Hepatocyte (in vitro differentiated cells): ENCODE measurements around the gene FADS3. TPM values are rescaled to one million over a fixed set of nuclear protein-coding genes. Genes with fewer than 3 reads are reported as not detected.

Experiments used
- DNase-seq: peaks from one replicate; pipeline ENCODE4 v3.0.0-alpha.2; 2016; ENCODE audit warnings: low spot score
- H2AFZ ChIP-seq: fragments of 200-600 bp; sonication (generic); 2 replicates; pipeline ENCODE4 v1.6.0; 2016; ENCODE audit warnings: antibody characterized with exemption, mild to moderate bottlenecking
- H3K27ac ChIP-seq: fragments of 200-600 bp; sonication (generic); 2 replicates; pipeline ENCODE4 v1.5.1; 2016; ENCODE audit warnings: mild to moderate bottlenecking
- H3K27me3 ChIP-seq: fragments of 200-600 bp; sonication (generic); 2 replicates; pipeline ENCODE4 v1.6.1; 2016
- H3K36me3 ChIP-seq: fragments of 200-600 bp; sonication (generic); replicated peaks from 2 replicates; pipeline ENCODE4 v1.5.1; 2016; ENCODE audit warnings: low read depth; ENCODE audit not compliant: insufficient read depth
- H3K4me1 ChIP-seq: fragments of 200-600 bp; sonication (generic); 2 replicates; pipeline ENCODE4 v1.5.1; 2016; ENCODE audit warnings: mild to moderate bottlenecking, moderate library complexity; ENCODE audit not compliant: insufficient read depth
- H3K4me2 ChIP-seq: fragments of 200-600 bp; sonication (generic); 2 replicates; pipeline ENCODE4 v1.6.0; 2016
- H3K4me3 ChIP-seq: fragments of 200-600 bp; sonication (generic); 2 replicates; pipeline ENCODE4 v1.5.1; 2016; ENCODE audit warnings: mild to moderate bottlenecking
- H3K79me2 ChIP-seq: fragments of 200-600 bp; sonication (generic); 2 replicates; pipeline ENCODE4 v1.6.0; 2017; ENCODE audit warnings: mild to moderate bottlenecking
- H3K9me2 ChIP-seq: fragments of 200-600 bp; sonication (generic); replicated peaks from 2 replicates; pipeline ENCODE4 v1.6.0; 2017; ENCODE audit warnings: mild to moderate bottlenecking; ENCODE audit not compliant: insufficient read depth
- H3K9me3 ChIP-seq: fragments of 200-600 bp; sonication (generic); 2 replicates; pipeline ENCODE4 v1.5.1; 2016; ENCODE audit warnings: low read depth, mild to moderate bottlenecking
- H4K20me1 ChIP-seq: fragments of 200-600 bp; sonication (generic); 2 replicates; pipeline ENCODE4 v1.6.0; 2016; ENCODE audit warnings: mild to moderate bottlenecking; ENCODE audit not compliant: insufficient read depth, poor library complexity, severe bottlenecking
- EZH2 ChIP-seq: fragments of 200-600 bp; sonication (generic); IDR thresholded peaks from 2 replicates; pipeline ENCODE4 v1.6.1; 2016; ENCODE audit warnings: antibody characterized with exemption, mild to moderate bottlenecking, borderline replicate concordance
- EZH2phosphoT487 ChIP-seq: fragments of 200-600 bp; sonication (generic); IDR thresholded peaks from one replicate; pipeline ENCODE4 v1.6.1; 2018; ENCODE audit warnings: antibody characterized with exemption, mild to moderate bottlenecking, low read depth, moderate library complexity; ENCODE audit not compliant: unreplicated experiment, severe bottlenecking
- WGBS: methylation state at CpG from one replicate; pipeline ENCODE4 v1.1.6; 2016; ENCODE audit warnings: low lambda C conversion rate; ENCODE audit errors: missing lambda C conversion rate; 5-methylcytosine and 5-hydroxymethylcytosine counted together
- polyA plus RNA-seq: library from polyadenylated mRNA; unstranded; fragments of >200 nt; fragmentation: Nextera tagmentation; extraction: Ambion mirVana; gene quantifications from 2 replicates; pipeline ENCODE4 v1.2.1, GENCODE V29; 2016
- total RNA-seq: library from RNA; depleted of rRNA; stranded (reverse); fragments of >200 nt; gene quantifications from 2 replicates; pipeline ENCODE4 v1.2.3, GENCODE V29; 2014
- TF ChIP-seq, protein P1 (sequence below): fragments of 200-600 bp; sonication (generic); IDR thresholded peaks from 2 replicates; pipeline ENCODE4 v1.5.1; 2016; ENCODE audit warnings: antibody characterized with exemption, mild to moderate bottlenecking; ENCODE audit not compliant: poor library complexity

Gene FADS3
- total and polyA plus RNA-seq, 2 experiments from 2014 or later: 19.4 to 37.0 TPM

DNA sequence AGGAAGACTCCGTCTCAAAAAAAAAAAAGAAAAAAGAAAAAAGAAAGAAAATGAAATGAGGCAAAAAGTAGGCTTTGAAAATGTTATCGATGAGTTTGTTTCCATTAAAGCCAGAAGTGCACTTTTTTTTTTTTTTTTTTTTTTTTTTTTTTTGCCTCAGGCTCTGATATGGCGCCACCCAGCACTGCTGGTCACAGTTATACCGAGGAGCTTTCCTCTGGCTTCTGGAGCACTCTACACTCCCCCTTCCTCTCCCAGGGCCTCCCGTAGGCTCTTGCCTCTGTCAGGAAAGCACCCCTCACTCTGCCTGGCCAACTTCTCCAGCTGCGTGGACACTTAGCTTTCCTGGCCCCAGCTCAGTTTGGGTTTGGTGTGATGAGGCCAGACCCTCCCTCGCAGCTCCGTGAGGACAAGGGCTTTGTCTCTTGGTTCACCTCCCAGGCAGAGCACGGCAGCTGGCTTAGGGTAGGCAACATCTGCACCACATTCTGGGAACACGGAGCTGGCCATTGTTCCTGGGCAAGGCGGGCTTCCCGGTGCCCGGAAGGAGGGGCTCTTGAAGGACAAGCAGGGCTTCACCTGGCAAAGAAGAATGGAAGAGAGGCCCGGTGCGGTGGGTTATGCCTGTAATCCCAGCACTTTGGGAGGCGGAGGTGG, 46.3 kb downstream of the FADS3 start:
- Histone ChIP-seq H3K9me2 (no peaks in the 10 kb centered on the region), H3K4me1 (no peaks in the 10 kb centered on the region), H3K4me2 (no peak overlapping the region), H3K79me2 (peaks cover 3% of the 10 kb centered on the region), H3K36me3 (no peaks in the 10 kb centered on the region), H3K4me3 (no peak overlapping the region), H3K27me3 (no peaks in the 10 kb centered on the region), H4K20me1 (no peaks in the 10 kb centered on the region), H3K27ac (no peak overlapping the region), H2AFZ (no peak overlapping the region), H3K9me3 (no peaks in the 10 kb centered on the region)
- 92% methylated on average over 16 of the region's 16 CpGs for WGBS
- no peak for DNase-seq
- no peak for TF ChIP-seq EZH2phosphoT487
- TF ChIP-seq, protein P1, sequence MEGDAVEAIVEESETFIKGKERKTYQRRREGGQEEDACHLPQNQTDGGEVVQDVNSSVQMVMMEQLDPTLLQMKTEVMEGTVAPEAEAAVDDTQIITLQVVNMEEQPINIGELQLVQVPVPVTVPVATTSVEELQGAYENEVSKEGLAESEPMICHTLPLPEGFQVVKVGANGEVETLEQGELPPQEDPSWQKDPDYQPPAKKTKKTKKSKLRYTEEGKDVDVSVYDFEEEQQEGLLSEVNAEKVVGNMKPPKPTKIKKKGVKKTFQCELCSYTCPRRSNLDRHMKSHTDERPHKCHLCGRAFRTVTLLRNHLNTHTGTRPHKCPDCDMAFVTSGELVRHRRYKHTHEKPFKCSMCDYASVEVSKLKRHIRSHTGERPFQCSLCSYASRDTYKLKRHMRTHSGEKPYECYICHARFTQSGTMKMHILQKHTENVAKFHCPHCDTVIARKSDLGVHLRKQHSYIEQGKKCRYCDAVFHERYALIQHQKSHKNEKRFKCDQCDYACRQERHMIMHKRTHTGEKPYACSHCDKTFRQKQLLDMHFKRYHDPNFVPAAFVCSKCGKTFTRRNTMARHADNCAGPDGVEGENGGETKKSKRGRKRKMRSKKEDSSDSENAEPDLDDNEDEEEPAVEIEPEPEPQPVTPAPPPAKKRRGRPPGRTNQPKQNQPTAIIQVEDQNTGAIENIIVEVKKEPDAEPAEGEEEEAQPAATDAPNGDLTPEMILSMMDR: no peak
- no peak for TF ChIP-seq EZH2

DNA sequence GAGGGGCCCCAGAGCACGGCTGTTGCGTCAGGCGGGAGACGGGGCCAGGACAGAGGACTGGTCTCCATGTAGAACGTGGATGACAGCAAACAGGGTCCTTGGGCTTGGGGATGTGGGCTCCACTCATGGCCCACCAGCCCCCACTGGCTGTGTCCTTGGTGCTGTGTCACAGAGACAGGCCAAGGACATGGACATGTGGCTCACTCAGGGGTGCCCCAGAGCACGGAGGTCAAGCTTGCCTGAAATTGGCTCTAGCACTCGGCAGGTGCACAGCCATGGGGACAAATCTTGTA, 48.9 kb downstream of the FADS3 start:
- no peak for DNase-seq
- WGBS: 96% methylated on average over 7 of the region's 7 CpGs
- H3K4me2 ChIP-seq: no peak overlapping the region
- H3K9me2 ChIP-seq: no peaks in the 10 kb centered on the region
- peaks cover 8% of the 10 kb centered on the region for H3K79me2 ChIP-seq
- no peak overlapping the region for H2AFZ ChIP-seq
- no peaks in the 10 kb centered on the region for H3K4me1 ChIP-seq
- H3K27me3 ChIP-seq: no peaks in the 10 kb centered on the region
- no peak for TF ChIP-seq EZH2
- TF ChIP-seq, protein P1: no peak
- no peak for TF ChIP-seq EZH2phosphoT487
- no peaks in the 10 kb centered on the region for H3K36me3 ChIP-seq
- no peak overlapping the region for H3K4me3 ChIP-seq
- H4K20me1 ChIP-seq: peaks cover 4% of the 10 kb centered on the region
- H3K9me3 ChIP-seq: no peaks in the 10 kb centered on the region
- H3K27ac ChIP-seq: no peak overlapping the region

DNA sequence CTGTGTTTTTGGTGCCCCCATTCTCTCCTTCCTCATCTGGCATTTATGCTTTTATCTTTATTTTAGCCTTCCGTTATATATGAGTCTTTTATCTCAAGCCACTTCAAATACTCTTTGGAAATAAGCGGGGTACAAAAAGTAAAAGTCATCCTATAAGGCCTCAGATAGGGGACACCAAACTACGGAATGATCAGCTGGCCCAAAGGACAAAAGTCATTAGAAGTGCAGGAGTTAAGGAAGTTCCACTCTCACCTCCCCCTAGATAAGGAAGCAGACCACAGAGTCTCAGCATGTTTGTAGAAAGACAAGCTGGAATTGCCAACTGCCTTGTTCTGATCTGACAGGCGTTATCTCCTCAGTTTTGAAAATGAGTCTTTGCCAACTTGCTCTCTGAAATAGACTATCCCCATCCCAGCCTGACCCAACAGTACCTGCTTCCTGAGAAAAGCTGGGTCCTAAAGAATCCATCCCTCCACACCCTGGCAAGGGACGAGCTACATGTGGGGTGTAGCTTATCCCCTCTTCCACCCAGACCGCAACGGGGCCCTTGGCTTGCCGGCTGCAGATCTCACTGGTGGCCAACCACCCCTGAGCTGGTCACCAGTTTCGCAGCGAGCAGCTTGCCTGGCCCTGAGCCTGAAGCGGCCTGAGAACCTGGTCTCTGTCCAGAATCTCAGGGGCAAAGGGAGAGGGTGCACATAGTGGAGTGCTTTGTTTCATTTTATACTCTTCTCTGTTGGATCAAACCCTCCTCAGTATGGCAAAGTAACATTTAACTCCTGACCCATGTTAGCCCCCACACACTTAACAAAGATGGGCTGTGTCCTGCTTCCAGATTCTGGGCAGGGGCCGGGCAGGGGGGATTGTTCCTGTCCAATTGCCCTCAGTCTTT, 49.5 kb downstream of the FADS3 start:
- TF ChIP-seq EZH2 (no peak), EZH2phosphoT487 (no peak)
- TF ChIP-seq, protein P1: no peak
- H4K20me1 ChIP-seq: peaks cover 9% of the 10 kb centered on the region
- no peaks in the 10 kb centered on the region for H3K9me3 ChIP-seq
- H3K4me3 ChIP-seq: no peak overlapping the region
- no peaks in the 10 kb centered on the region for H3K4me1 ChIP-seq
- DNase-seq: no peak
- H3K79me2 ChIP-seq: peaks cover 14% of the 10 kb centered on the region
- H2AFZ ChIP-seq: no peak overlapping the region
- no peak overlapping the region for H3K4me2 ChIP-seq
- no peaks in the 10 kb centered on the region for H3K27me3 ChIP-seq
- no peaks in the 10 kb centered on the region for H3K9me2 ChIP-seq
- H3K36me3 ChIP-seq: no peaks in the 10 kb centered on the region
- WGBS: 94% methylated on average over 12 of the region's 12 CpGs
- no peak overlapping the region for H3K27ac ChIP-seq
